PC-3 (cell line): Measurements from ENCODE around the gene METTL16. TPM values are rescaled to one million over a fixed set of nuclear protein-coding genes. Genes with fewer than 3 reads are reported as not detected.

Experiments
- ATAC-seq: fragments of 200-7000 bp; cut with Tn5 transposase; 2 replicates; pipeline ENCODE4 v1.9.1; 2020; ENCODE audit warnings: mild to moderate bottlenecking, moderate library complexity
- BruUV-seq: library from RNA; stranded (reverse); fragments of 400-500 nt; replicated peaks from 2 replicates; lab custom pipeline; 2021; lab: Mats Ljungman, UMichigan
- CTCF ChIA-PET: fragments of 300-600 bp; sonication (Branson Sonifier 250); formaldehyde crosslinking; loops from one replicate; lab custom pipeline; 2022; ENCODE audit warnings: antibody characterized with exemption; lab: Charles Lee
- POLR2A ChIA-PET: fragments of 300-600 bp; sonication (Branson Sonifier 250); formaldehyde crosslinking; loops from one replicate; lab custom pipeline; 2022; ENCODE audit warnings: antibody characterized with exemption; ENCODE audit not compliant: unreplicated experiment; lab: Charles Lee
- DNase-seq: peaks from one replicate; pipeline ENCODE4 v3.0.0-alpha.2; 2015
- H2AFZ ChIP-seq: fragments of 300-600 bp; sonication (generic); 2 replicates; pipeline ENCODE4 v1.6.0; 2016; ENCODE audit warnings: antibody characterized with exemption, low read length
- H3F3A ChIP-seq: fragments of 300-600 bp; sonication (generic); one replicate; pipeline ENCODE4 v1.6.0; 2017; ENCODE audit warnings: antibody characterized with exemption, low read length, control low read depth, mild to moderate bottlenecking; ENCODE audit not compliant: unreplicated experiment
- H3K27ac ChIP-seq: fragments of 300-600 bp; sonication (generic); 2 replicates; pipeline ENCODE4 v1.5.1; 2016; ENCODE audit warnings: mild to moderate bottlenecking, low read length
- H3K27me3 ChIP-seq: fragments of 300-600 bp; sonication (generic); 2 replicates; pipeline ENCODE4 v1.6.1; 2016; ENCODE audit warnings: low read length, mixed read lengths
- H3K36me3 ChIP-seq: fragments of 300-600 bp; sonication (generic); 2 replicates; pipeline ENCODE4 v1.6.1; 2016; ENCODE audit warnings: low read depth, mixed run types, low read length, mixed read lengths
- H3K4me1 ChIP-seq: fragments of 300-600 bp; sonication (generic); 2 replicates; pipeline ENCODE4 v1.5.1; 2016; ENCODE audit warnings: low read length; ENCODE audit not compliant: insufficient read depth
- H3K4me2 ChIP-seq: fragments of 300-600 bp; sonication (generic); 2 replicates; pipeline ENCODE4 v1.6.0; 2016; ENCODE audit warnings: low read length
- H3K4me3 ChIP-seq: fragments of 300-600 bp; sonication (generic); 2 replicates; pipeline ENCODE4 v1.5.1; 2016; ENCODE audit warnings: mild to moderate bottlenecking, low read length, mixed read lengths
- H3K79me2 ChIP-seq: fragments of 300-600 bp; sonication (generic); 2 replicates; pipeline ENCODE4 v1.6.1; 2017; ENCODE audit warnings: low read length, mixed read lengths
- H3K9ac ChIP-seq: fragments of 300-600 bp; sonication (generic); 2 replicates; pipeline ENCODE4 v1.6.0; 2016; ENCODE audit warnings: mild to moderate bottlenecking, low read length
- H3K9me2 ChIP-seq: fragments of 300-600 bp; sonication (generic); replicated peaks from 2 replicates; pipeline ENCODE4 v1.6.1; 2016; ENCODE audit warnings: mixed run types, low read length, mixed read lengths
- H3K9me3 ChIP-seq: fragments of 300-600 bp; sonication (generic); 2 replicates; pipeline ENCODE4 v1.6.1; 2016; ENCODE audit warnings: low read length, mixed read lengths
- H4K20me1 ChIP-seq: fragments of 300-600 bp; sonication (generic); 2 replicates; pipeline ENCODE4 v1.6.1; 2016; ENCODE audit warnings: low read length, mixed read lengths
- CTCF ChIP-seq: fragments of 300-600 bp; sonication (generic); conservative IDR thresholded peaks from 2 replicates; pipeline ENCODE4 v1.5.1; 2017; ENCODE audit warnings: antibody characterized with exemption, low read depth, mild to moderate bottlenecking, low read length
- EZH2 ChIP-seq: fragments of 300-600 bp; sonication (generic); IDR thresholded peaks from one replicate; pipeline ENCODE4 v1.6.1; 2017; ENCODE audit warnings: antibody characterized with exemption, mild to moderate bottlenecking, low read length; ENCODE audit not compliant: unreplicated experiment
- EZH2phosphoT487 ChIP-seq: fragments of 300-600 bp; sonication (generic); IDR thresholded peaks from 2 replicates; pipeline ENCODE4 v1.6.1; 2018; ENCODE audit warnings: mild to moderate bottlenecking, antibody characterized with exemption, low read length, borderline replicate concordance
- intact Hi-C: fragments of 100-400 bp; cut with micrococcal nuclease; formaldehyde crosslinking; loops from 2 replicates; pipeline ENCODE4 v1.9.0; 2023
- total RNA-seq: library from RNA; depleted of rRNA; stranded (reverse); fragments of >200 nt; gene quantifications from 2 replicates; pipeline ENCODE4 v1.2.3, GENCODE V29; 2014

The METTL16 gene
- total RNA-seq, 1 experiment from 2014 or later = 20.8 TPM

- CTCF ChIA-PET = no interaction called here
- Histone ChIP-seq H3F3A (no peaks in the 10 kb centered on the region), H2AFZ (no peak overlapping the region), H3K9ac (no peak overlapping the region), H3K9me2 (no peaks in the 10 kb centered on the region), H3K4me3 (no peak overlapping the region), H3K4me1 (no peaks in the 10 kb centered on the region), H4K20me1 (no peaks in the 10 kb centered on the region), H3K27me3 (no peaks in the 10 kb centered on the region), H3K27ac (no peak overlapping the region), H3K79me2 (no peaks in the 10 kb centered on the region), H3K4me2 (no peak overlapping the region), H3K36me3 (no peaks in the 10 kb centered on the region), H3K9me3 (no peaks in the 10 kb centered on the region)
- ATAC-seq (no peak), DNase-seq (no peak)
- no TSS peak for BruUV-seq
- POLR2A ChIA-PET = no interaction called here
- TF ChIP-seq EZH2 (no peak), CTCF (no peak), EZH2phosphoT487 (no peak)
- intact Hi-C loops = no loop called here
These were observed 84.5 kb downstream of the METTL16 start for GRCh38 chr17:2427215-2427614.

GRCh38 chr17:2423271-2423670 lies 88.4 kb downstream of the METTL16 start:
- intact Hi-C loops = no loop called here
- no peak overlapping the region for H3K4me3 ChIP-seq
- H2AFZ ChIP-seq = no peak overlapping the region
- BruUV-seq = no TSS peak
- TF ChIP-seq EZH2 (no peak), CTCF (no peak), EZH2phosphoT487 (no peak)
- H3K79me2 ChIP-seq = no peaks in the 10 kb centered on the region
- DNase-seq (no peak), ATAC-seq (no peak)
- no peaks in the 10 kb centered on the region for H3K27me3 ChIP-seq
- no peaks in the 10 kb centered on the region for H3K9me2 ChIP-seq
- H3K4me2 ChIP-seq = no peak overlapping the region
- CTCF ChIA-PET = no interaction called here
- no peaks in the 10 kb centered on the region for H3K4me1 ChIP-seq
- H3F3A ChIP-seq = no peaks in the 10 kb centered on the region
- no peaks in the 10 kb centered on the region for H4K20me1 ChIP-seq
- no peaks in the 10 kb centered on the region for H3K36me3 ChIP-seq
- no peaks in the 10 kb centered on the region for H3K9me3 ChIP-seq
- H3K9ac ChIP-seq = no peak overlapping the region
- no peak overlapping the region for H3K27ac ChIP-seq
- POLR2A ChIA-PET = no interaction called here

- DNase-seq (no peak), ATAC-seq (no peak)
- Histone ChIP-seq H3F3A (no peaks in the 10 kb centered on the region), H3K4me2 (no peak overlapping the region), H3K9ac (no peak overlapping the region), H3K4me1 (no peaks in the 10 kb centered on the region), H2AFZ (no peak overlapping the region), H3K27me3 (no peaks in the 10 kb centered on the region), H3K9me2 (no peaks in the 10 kb centered on the region), H3K36me3 (no peaks in the 10 kb centered on the region), H3K27ac (no peak overlapping the region), H3K79me2 (no peaks in the 10 kb centered on the region), H3K9me3 (no peaks in the 10 kb centered on the region), H4K20me1 (no peaks in the 10 kb centered on the region), H3K4me3 (no peak overlapping the region)
- ChIA-PET CTCF (no interaction called here), POLR2A (no interaction called here)
- TF ChIP-seq CTCF (no peak), EZH2phosphoT487 (no peak), EZH2 (no peak)
- intact Hi-C loops = no loop called here
- no TSS peak for BruUV-seq
These were observed 90.2 kb downstream of the METTL16 start for GRCh38 chr17:2421315-2422147.
